Peyer's patch (tissue), 4 donors: Measurements from ENCODE around the gene TRIM13.

Experiments
- CTCF ChIP-seq, 6 experiments: fragments of 450-650 bp in 4 of 6; fragments of 200-600 bp in 2 of 6; sonication (generic) in 1 of 6; IDR thresholded peaks; one replicate each; pipeline ENCODE4 v1.5.1; 2017 to 2019; ENCODE audit warnings: antibody characterized with exemption in 6 of 6, mild to moderate bottlenecking in 3 of 6, moderate library complexity in 1 of 6
- POLR2A ChIP-seq, 2 donors: fragments of 450-650 bp; IDR thresholded peaks; one replicate each; pipeline ENCODE4 v1.5.1; 2017; ENCODE audit warnings: antibody characterized with exemption in 2 of 2, mild to moderate bottlenecking in 2 of 2, moderate library complexity in 2 of 2

DNA sequence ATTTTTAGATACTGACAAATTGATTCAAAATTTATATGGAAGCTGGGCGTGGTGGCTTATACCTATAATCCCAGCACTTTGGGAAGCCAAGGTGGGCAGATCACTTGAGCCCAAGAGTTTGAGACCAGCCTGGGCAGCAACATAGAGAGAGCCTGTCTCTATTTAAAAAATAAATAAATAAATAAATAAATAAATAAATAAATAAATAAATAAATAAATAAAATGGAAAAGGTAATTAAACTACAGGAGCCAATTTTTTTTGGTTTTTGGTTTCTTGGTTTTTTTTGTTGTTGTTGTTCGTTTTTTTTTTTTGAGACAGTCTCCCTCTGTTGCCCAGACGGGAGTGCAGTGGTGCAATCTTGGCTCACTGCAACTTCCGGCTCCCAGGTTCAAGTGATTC is 29.4 kb upstream of the TRIM13 start:
- no peak for TF ChIP-seq CTCF (IDR thresholded peaks at IDR 0.05)
- TF ChIP-seq POLR2A (IDR thresholded peaks at IDR 0.05): no peak
